Fibroblast of upper back skin (primary cell): Measurements from ENCODE around the gene OR4N5.
"Not testable (repeated sequence)": the region's sequence is repeated elsewhere in the genome, so short reads cannot be mapped to it uniquely, and the experiment has no call there.

ENCODE experiments used
- DNase-seq: peaks from one replicate; pipeline ENCODE4 v3.0.0-alpha.2; 2013

The OR4N5 gene

DNA sequence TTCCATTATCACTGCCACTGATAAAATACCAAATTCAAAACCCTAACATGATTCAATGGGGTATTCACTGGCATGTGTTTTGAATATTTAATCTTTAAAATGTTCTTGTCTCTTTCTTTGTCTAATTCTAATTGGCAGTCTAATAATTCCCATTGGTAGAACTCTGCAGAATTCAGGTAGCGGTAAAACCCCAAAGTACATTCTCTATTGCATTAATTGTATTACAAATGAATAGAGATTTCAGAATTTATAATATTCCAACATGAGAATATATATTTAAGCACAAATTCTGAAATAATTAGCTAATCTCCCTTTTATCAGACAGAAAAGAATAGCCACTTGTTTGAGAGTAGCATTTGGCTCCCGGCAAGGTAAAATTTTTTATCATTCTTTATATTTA lies at the start of gene OR4N5:
Gene OR4N5, plus strand, starts transcription at position 301 of the 400 bp plus-strand sequence. CDS start 4,916 bp downstream, outside the sequence.
- no peak for DNase-seq

GRCh38 chr14:20092050-20092449 lies 46.6 kb upstream of the OR4N5 start:
- no peak for DNase-seq

DNA sequence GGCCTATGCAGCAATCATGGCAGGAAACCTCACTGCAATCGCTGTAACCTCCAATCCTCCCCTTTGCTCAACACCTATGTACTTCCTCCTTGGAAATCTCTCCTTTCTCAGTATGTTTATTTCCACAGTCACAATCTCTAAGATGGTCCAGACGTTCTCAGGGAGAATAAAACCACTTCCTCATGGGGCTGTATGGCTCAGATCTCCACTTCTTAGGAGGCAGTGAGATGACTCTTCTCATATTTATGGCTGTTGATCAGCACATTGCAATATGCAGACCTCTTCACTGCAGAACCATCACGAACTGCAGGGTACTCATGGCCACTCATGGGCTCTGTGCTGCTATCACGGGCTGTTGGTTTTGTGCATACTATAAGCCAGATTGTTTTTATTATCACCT lies 45.2 kb upstream of the OR4N5 start:
- no peak for DNase-seq

- DNase-seq: not testable (repeated sequence)
Measured at GRCh38 chr14:20098926-20099770, 39.5 kb upstream of the OR4N5 start.

DNA sequence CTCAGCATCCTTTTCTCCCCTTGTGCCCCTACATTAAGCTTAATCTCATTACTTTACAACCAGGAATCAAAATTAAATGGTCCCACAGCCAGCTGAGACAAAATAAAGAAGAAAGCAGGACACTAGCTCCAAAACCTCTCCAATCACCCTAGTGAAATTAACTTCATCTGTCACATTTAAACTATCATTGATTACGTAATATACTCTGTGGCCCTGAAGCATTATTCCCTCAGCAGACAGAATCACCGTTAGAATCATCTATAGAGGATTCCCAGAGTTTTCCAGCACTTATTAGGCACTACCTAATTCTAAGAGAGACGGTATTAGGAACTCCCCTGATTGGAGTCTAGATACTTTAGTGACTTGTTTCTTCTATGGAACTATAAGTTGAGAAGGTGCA lies 28.2 kb upstream of the OR4N5 start, which contains the start of gene OR4K17:
Gene OR4K17, plus strand, starts transcription at position 302 of the 400 bp plus-strand sequence. CDS start 6,761 bp downstream, outside the sequence.
- DNase-seq: no peak

GRCh38 chr14:20112321-20112720 lies 26.3 kb upstream of the OR4N5 start:
- no peak for DNase-seq

DNA sequence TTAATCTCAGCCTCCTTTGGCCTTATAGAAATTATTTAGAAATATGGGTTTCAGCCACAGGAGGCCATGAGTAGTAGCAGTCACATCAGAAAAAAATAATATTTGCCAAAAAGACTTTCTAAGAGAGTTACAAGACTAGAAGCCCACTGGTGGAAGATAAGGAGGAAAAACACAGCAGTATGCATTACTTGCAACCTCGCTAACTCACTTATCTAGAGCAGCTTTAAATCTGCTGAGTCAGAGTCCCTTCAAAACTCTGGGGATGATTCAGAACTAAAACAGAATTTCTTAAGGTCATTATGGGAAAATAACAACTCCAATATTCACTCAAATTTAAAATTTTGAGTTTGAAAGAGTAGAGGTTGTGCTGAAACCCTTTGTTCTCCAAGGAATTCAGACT lies 21.9 kb upstream of the OR4N5 start:
- DNase-seq: no peak

DNA sequence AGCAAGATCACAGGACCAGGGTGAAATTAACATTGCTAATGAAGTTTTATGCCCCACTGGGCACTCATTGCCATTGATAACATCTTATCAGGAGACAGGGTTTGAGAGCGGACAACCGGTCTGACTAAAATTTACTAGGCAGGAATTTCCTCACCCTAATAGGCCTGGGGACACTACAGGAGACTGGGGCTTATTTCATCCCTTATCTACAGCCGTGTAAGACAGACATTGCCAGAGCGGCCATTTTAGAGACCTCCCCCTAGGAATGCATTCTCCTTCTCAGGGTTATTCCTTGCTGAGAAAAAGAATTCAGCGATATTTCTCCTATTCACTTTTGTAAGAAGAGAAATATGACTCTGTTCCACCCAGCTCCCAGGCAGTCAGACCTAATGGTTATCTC lies 19.8 kb upstream of the OR4N5 start:
- no peak for DNase-seq

DNA sequence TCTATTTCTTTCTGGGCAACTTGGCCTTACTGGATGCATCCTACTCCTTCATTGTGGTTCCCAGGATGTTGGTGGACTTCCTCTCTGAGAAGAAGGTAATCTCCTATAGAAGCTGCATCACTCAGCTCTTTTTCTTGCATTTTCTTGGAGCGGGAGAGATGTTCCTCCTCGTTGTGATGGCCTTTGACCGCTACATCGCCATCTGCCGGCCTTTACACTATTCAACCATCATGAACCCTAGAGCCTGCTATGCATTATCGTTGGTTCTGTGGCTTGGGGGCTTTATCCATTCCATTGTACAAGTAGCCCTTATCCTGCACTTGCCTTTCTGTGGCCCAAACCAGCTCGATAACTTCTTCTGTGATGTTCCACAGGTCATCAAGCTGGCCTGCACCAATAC lies 5.3 kb downstream of the OR4N5 start:
- no peak for DNase-seq

DNA sequence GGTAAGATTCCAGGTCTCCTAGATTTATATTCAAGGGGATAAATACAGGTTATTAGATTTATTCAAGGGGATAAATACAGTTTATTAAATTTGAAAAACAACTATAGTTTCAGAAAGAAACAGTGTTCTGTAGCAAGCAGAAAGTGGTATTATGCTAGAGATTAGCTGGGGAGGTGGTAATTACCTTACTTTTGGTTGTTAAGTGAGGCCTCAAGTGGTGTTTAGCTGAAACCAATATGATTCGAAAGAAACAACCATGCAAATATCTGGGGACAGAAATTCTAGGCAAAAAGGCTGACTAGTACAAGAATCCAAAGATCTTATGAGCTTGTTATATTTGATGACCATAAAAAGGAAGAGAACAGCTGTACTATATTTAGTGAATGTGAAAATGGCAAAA lies 6.2 kb downstream of the OR4N5 start:
- no peak for DNase-seq

DNA sequence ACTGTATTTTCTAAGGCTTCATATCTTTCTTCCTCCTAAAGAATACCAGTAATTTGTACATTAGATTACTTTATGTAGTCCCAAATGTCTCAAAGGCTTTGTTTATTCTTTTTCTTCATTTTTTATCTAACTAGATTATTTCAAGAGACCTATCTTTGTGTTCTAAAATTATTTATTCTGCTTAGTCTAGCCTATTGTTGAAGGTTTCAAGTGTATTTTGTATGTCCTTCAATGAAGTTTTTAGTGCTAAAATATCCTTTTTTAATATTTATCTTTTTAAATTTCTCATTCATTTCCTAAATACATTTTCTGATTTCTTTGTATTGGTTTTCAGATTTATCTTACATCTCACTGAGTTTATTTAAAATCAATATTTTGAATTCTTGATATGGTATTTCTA lies 25.8 kb downstream of the OR4N5 start:
- DNase-seq: no peak

- no peak for DNase-seq
Measured at GRCh38 chr14:20167091-20167490, 28.5 kb downstream of the OR4N5 start.

DNA sequence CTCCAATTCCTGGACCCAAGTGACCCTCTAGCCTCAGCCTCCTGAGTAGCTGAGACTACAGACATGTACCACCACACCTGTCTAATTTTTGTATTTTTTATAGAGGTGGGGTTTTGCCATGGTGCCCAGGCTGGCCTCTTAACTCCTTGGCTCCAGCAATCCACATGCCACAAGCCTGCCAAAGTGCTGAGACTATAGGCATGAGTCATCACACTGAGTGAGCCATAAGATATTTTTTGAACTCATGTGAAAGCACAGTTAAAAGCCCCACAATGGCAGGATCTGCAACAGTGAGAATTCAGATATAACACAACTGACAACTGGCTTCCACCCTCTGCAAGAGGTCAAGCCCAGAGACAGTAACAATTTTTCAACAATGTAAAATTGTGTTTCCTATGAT lies 31.2 kb downstream of the OR4N5 start:
- DNase-seq: not testable (repeated sequence)

GRCh38 chr14:20174205-20174604 lies 35.6 kb downstream of the OR4N5 start:
- DNase-seq: not testable (repeated sequence)

- no peak for DNase-seq
Measured at GRCh38 chr14:20176330-20176729, 37.7 kb downstream of the OR4N5 start.

- DNase-seq: no peak
Measured at GRCh38 chr14:20177433-20177974, 38.9 kb downstream of the OR4N5 start.

GRCh38 chr14:20179218-20179617 lies 40.6 kb downstream of the OR4N5 start:
- no peak for DNase-seq

- no peak for DNase-seq
Measured at GRCh38 chr14:20179880-20180279, 41.3 kb downstream of the OR4N5 start.

DNA sequence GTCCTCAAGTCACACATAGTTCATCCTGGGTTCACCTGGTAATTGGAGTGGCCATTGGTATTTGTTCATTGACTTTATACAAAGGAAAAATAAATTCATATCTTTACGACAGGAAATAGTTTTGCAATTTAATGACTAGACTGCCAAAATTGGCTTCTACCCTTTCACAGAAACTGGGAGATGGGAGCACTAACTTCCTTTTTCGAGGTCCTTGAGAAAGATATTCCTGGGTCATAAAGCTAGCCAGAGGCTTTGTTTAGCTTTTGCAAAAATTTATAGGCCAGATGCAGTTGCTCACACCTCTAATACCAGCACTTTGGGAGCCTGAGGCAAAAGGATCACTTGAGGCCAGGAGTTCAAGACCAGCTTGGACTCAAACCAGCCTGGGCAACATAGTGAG lies 41.9 kb downstream of the OR4N5 start:
- DNase-seq: no peak

DNA sequence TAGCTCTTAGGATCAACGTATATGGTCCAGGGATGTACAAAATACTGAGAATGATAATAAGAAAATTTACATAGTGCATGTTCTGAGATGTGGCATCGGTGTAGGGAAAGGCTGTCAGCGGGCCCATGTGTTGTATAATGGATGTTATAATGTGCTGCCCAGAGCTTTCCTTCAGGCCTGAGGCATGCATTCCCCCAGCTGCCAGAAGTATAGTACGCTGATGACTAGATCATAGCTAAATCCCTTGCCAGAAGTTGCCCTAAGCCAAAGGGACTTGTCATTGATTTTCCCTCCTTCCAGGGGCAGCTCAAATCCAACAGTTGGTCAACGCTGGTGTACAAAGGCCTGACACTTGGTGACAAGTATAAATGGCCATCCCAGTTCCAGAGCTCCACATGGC lies 45.6 kb downstream of the OR4N5 start:
- no peak for DNase-seq

DNA sequence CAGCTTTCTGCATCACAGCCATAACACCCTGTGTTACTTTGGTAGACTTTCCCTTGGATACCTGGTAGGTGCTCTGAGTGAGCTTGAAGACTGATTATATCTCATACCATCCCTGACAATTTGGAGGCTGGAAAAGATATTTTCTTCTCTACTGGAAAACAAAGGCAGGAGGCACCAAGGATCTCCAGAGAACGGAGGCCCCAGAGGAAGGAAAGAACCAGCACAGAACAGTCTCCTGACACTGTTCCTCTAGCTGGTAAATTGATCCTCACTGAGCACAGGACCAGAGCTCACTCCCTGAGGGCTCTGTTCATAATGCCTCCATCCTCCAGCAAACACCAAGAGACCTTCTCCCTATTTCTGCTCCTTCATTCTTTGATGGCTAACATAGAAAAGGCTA lies 52.0 kb downstream of the OR4N5 start, which contains the start of gene OR11G2:
Gene OR11G2, plus strand, starts transcription at position 301 of the 400 bp plus-strand sequence. CDS start 6,542 bp downstream, outside the sequence.
- no peak for DNase-seq

GRCh38 chr14:20191396-20191795 lies 52.8 kb downstream of the OR4N5 start:
- DNase-seq: no peak

GRCh38 chr14:20194101-20194500 lies 55.5 kb downstream of the OR4N5 start:
- no peak for DNase-seq
